Panc1 (cell line): ENCODE data around the gene SLC26A11. TPM values are rescaled to one million over a fixed set of nuclear protein-coding genes. Genes with fewer than 3 reads are reported as not detected.
A peak's percentile ranks its signal among the peaks of the same experiment; 100 is the strongest.

Source experiments
- ATAC-seq: fragments of 200-7000 bp; cut with Tn5 transposase; 2 replicates; pipeline ENCODE4 v1.9.1; 2020; ENCODE audit warnings: mild to moderate bottlenecking, moderate library complexity
- BruUV-seq: library from RNA; stranded (reverse); fragments of 400-500 nt; replicated peaks from 2 replicates; lab custom pipeline; 2021; lab: Mats Ljungman, UMichigan
- CTCF ChIA-PET: fragments of 300-600 bp; sonication (Branson Sonifier 250); formaldehyde crosslinking; loops from one replicate; lab custom pipeline; 2022; ENCODE audit warnings: antibody characterized with exemption; lab: Charles Lee
- POLR2A ChIA-PET: fragments of 300-600 bp; sonication (Branson Sonifier 250); formaldehyde crosslinking; loops from one replicate; lab custom pipeline; 2022; ENCODE audit warnings: antibody characterized with exemption; lab: Charles Lee
- DNase-seq: peaks from one replicate; pipeline ENCODE4 v3.0.0-alpha.2; 2010; ENCODE audit warnings: low read depth, low spot score
- H3K27ac ChIP-seq: 2 replicates; pipeline ENCODE4 v1.5.1; 2011; ENCODE audit warnings: mild to moderate bottlenecking, low read length, inconsistent platforms
- H3K27me3 ChIP-seq: fragments of 200-500 bp; sonication (Bioruptor generic); 2 replicates; pipeline ENCODE4 v1.6.0; 2014; ENCODE audit warnings: low read length, inconsistent platforms; ENCODE audit not compliant: control insufficient read depth, insufficient read depth
- H3K36me3 ChIP-seq: fragments of 200-500 bp; sonication (Bioruptor generic); 2 replicates; pipeline ENCODE4 v1.5.1; 2014; ENCODE audit warnings: inconsistent platforms, mild to moderate bottlenecking, low read length, moderate library complexity; ENCODE audit not compliant: control insufficient read depth, insufficient read depth
- H3K4me1 ChIP-seq: 2 replicates; pipeline ENCODE4 v1.5.1; 2011; ENCODE audit warnings: inconsistent platforms, mild to moderate bottlenecking, low read length, moderate library complexity; ENCODE audit not compliant: control insufficient read depth, insufficient read depth
- H3K4me3 ChIP-seq, 2 experiments: 2 replicates each; pipeline ENCODE4 v1.5.1; 2011 to 2012; ENCODE audit warnings: low read depth in 2 of 2, low read length in 2 of 2, mild to moderate bottlenecking in 2 of 2, inconsistent platforms in 1 of 2, moderate library complexity in 1 of 2
- H3K9me3 ChIP-seq: fragments of 200-500 bp; sonication (Bioruptor generic); 2 replicates; pipeline ENCODE4 v1.5.1; 2014; ENCODE audit warnings: low read depth, mild to moderate bottlenecking, inconsistent platforms, low read length, moderate library complexity; ENCODE audit not compliant: control insufficient read depth, insufficient read depth
- CTCF ChIP-seq: fragments of 450-650 bp; IDR thresholded peaks from 2 replicates; pipeline ENCODE4 v1.5.1; 2017; ENCODE audit warnings: mild to moderate bottlenecking
- POLR2AphosphoS5 ChIP-seq: IDR thresholded peaks from 2 replicates; pipeline ENCODE4 v1.6.1; 2012; ENCODE audit warnings: mild to moderate bottlenecking, low read depth, low read length, moderate library complexity
- REST ChIP-seq, 2 experiments: IDR thresholded peaks; 2 replicates each; pipeline ENCODE4 v1.6.1; 2011 to 2012; ENCODE audit warnings: low read depth in 2 of 2, control low read depth in 1 of 2, low read length in 1 of 2, mild to moderate bottlenecking in 1 of 2, moderate library complexity in 1 of 2; ENCODE audit not compliant: insufficient read depth in 1 of 2
- SIN3A ChIP-seq: IDR thresholded peaks from 2 replicates; pipeline ENCODE4 v1.6.1; 2012; ENCODE audit warnings: low read depth, mild to moderate bottlenecking, low read length, moderate library complexity, borderline replicate concordance; ENCODE audit not compliant: insufficient read depth
- TCF7L2 ChIP-seq: IDR thresholded peaks from 2 replicates; pipeline ENCODE4 v1.6.1; 2011; ENCODE audit warnings: mild to moderate bottlenecking, low read depth, low read length, inconsistent platforms
- in situ Hi-C: cut with HindIII; loops from 2 replicates; pipeline ENCODE4 v1.10.0; 2016; ENCODE audit warnings: low sequenced_read_pairs, low pct_unique_long_range_greater_than_20kb
- intact Hi-C: fragments of 100-400 bp; cut with micrococcal nuclease; formaldehyde crosslinking; loops from one replicate; pipeline ENCODE4 v1.10.0; 2022; ENCODE audit not compliant: unreplicated experiment
- total RNA-seq: library from RNA; stranded (reverse); gene quantifications from one replicate; pipeline ENCODE4 v1.2.1, GENCODE V29; 2021; ENCODE audit not compliant: unreplicated experiment

The SLC26A11 gene
- total RNA-seq, 1 experiment from 2014 or later, result 30.9 TPM

GRCh38 chr17:80260791-80261158 lies 40.5 kb downstream of the SLC26A11 start, which contains the start of gene RNF213:
Gene RNF213 (plus strand): TSS chr17:80260852. CDS start chr17:80263682, 2,830 bp downstream.
- peak within 1 kb of the TSS; percentile 98 for H3K27ac ChIP-seq
- H3K36me3 ChIP-seq, result no peaks in the 10 kb centered on the region; the same call in none of the 2 replicates
- in situ Hi-C loops, result no loop called here
- TF ChIP-seq REST (IDR thresholded peaks at IDR 0.05; ENCODE audit: insufficient read depth in 1 of 2, low read depth in 2 of 2, low read length in 1 of 2) (no peak), SIN3A (peak; percentile 53; the same call in 1 of the 2 replicates), CTCF (no peak), POLR2AphosphoS5 (no peak), TCF7L2 (no peak)
- ChIA-PET CTCF (no interaction called here), POLR2A (no interaction called here)
- DNase-seq (no peak), ATAC-seq (peak; percentile 51)
- H3K27me3 ChIP-seq, result no peaks in the 10 kb centered on the region
- no peaks in the 10 kb centered on the region for H3K9me3 ChIP-seq
- no TSS peak for BruUV-seq
- peak within 1 kb of the TSS; percentile 70 to 78 for H3K4me3 ChIP-seq
- peaks cover 57% of the 10 kb centered on the region for H3K4me1 ChIP-seq
- intact Hi-C loops, result no loop called here

GRCh38 chr17:80261159-80261894 lies 41.1 kb downstream of the SLC26A11 start:
- ChIA-PET POLR2A (no interaction called here), CTCF (no interaction called here)
- Histone ChIP-seq H3K36me3 (no peaks in the 10 kb centered on the region; the same call in none of the 2 replicates), H3K9me3 (no peaks in the 10 kb centered on the region), H3K27ac (peak overlapping the region; percentile 78), H3K27me3 (no peaks in the 10 kb centered on the region), H3K4me1 (peaks cover 54% of the 10 kb centered on the region), H3K4me3 (peak overlapping the region; percentile 70 to 78)
- TF ChIP-seq REST (IDR thresholded peaks at IDR 0.05; ENCODE audit: insufficient read depth in 1 of 2, low read depth in 2 of 2, low read length in 1 of 2) (no peak), TCF7L2 (no peak), SIN3A (0 out of 2 replicates have a peak, but pooled peaks have one; percentile 40), CTCF (no peak), POLR2AphosphoS5 (peak; percentile 20; the same call in 1 of the 2 replicates)
- ATAC-seq (peak; percentile 0; the same call in 1 of the 2 replicates), DNase-seq (no peak)
- BruUV-seq, result no TSS peak
- intact Hi-C loops, result no loop called here
- in situ Hi-C loops, result no loop called here
